Heart left ventricle (tissue), 13 donors: Measurements from ENCODE around the gene SLC10A7.

ENCODE experiments used
- CTCF ChIP-seq, 12 donors: fragments of 200-600 bp; sonication (generic) in 4 of 12; IDR thresholded peaks; one replicate each; pipeline versions ENCODE4 v1.5.0 to v1.8.0; 2018 to 2022; ENCODE audit warnings: antibody characterized with exemption in 12 of 12, mild to moderate bottlenecking in 5 of 12
- POLR2A ChIP-seq, 2 donors: fragments of 450-650 bp; IDR thresholded peaks; one replicate each; pipeline ENCODE4 v1.6.1; 2017; ENCODE audit warnings: antibody characterized with exemption in 2 of 2, mild to moderate bottlenecking in 2 of 2, moderate library complexity in 2 of 2
- donor health status: ischemic (EF 13 %, LVEDD 7.1; RV severe dilation, severe dysfunction).
- donor health status: DM: no; HTN: yes; CAD: no.
- donor health status: DM: no; HTN: no; CAD: no.
- donor health status: ischemic (EF 25% LVEDD 6.9; RV normal size, moderate dysfunction).
- donor health status: ischemic (EF 25% LVEDD 5.7; RV mildly dilated, moderate dysfunction).
- donor health status: ischemic (EF 35%, LVEDD 5.7; RV mildly dilated, moderate dysfunction).
- donor health status: nonischemic (EF 11% LVEDD 7.7; RV severe dilation, severe dysfunction).
- donor health status: DM: yes; HTN: yes; CAD: no.
- donor health status: PGD.
- donor health status: ischemic (EF 29% LVEDD 5.4; RV normal size, mild dysfunction).
- donor health status: nonischemic (EF 23%, LVEDD 6.1; RV moderate dilation, normal function).

GRCh38 chr4:146567396-146567795, 45.7 kb upstream of the SLC10A7 start:
- no peak for TF ChIP-seq POLR2A (IDR thresholded peaks at IDR 0.05)
- no peak for TF ChIP-seq CTCF (IDR thresholded peaks at IDR 0.05)
